NCI-H146 treated with DMSO at 0.1 percent for 48 hours (cell line): ENCODE data around the gene ZNF576.
"Not testable (repeated sequence)": the region's sequence is repeated elsewhere in the genome, so short reads cannot be mapped to it uniquely, and the experiment has no call there.

Experiments
- DNase-seq: peaks from one replicate; lab custom pipeline; 2025; ENCODE audit not compliant: unreplicated experiment; lab: John Stamatoyannopoulos, UW

ZNF576 gene

GRCh38 chr19:43598445-43599240 is 2.2 kb downstream of the ZNF576 start:
- no peak for DNase-seq

GRCh38 chr19:43599635-43600295 is 3.4 kb downstream of the ZNF576 start:
- DNase-seq: no peak

- DNase-seq: not testable (repeated sequence)
Observed at GRCh38 chr19:43600326-43600725, 3.9 kb downstream of the ZNF576 start.

- no peak for DNase-seq
Observed at GRCh38 chr19:43605875-43606568, 9.6 kb downstream of the ZNF576 start.

DNA sequence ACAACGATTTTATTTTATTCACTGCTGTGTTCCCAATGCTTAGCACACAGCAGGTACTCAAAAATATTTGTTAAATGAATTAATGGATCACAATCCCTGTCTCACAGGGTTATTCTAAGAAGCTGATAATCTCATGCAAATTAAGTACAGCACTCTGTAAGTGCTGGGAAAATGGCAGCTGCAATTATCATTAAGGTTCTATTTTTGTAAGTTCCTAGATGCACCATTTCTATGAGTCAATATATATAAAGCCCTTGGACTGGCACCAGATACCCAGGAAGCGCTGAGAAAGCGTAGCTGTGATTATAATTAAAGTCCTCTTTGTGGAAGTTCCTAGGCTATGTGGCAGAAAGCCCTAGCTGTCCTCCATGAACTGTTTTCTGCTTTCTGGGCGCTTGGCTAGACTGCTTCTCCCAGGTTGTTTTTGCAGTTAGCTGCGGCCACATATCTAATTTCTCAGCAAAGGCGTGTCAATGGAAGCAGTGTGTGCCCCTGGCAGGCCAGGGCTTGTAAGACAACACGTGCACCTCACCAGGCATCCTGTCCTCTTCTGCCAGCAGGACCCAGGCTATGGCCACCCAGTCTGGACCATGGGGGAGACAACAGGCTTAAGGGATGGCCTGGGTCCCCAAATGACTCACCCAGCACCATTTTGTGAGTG is 10.3 kb downstream of the ZNF576 start:
- no peak for DNase-seq

- no peak for DNase-seq
Observed at GRCh38 chr19:43607238-43608205, 11.1 kb downstream of the ZNF576 start.

GRCh38 chr19:43609872-43610271 is 13.5 kb downstream of the ZNF576 start:
- DNase-seq: no peak

DNA sequence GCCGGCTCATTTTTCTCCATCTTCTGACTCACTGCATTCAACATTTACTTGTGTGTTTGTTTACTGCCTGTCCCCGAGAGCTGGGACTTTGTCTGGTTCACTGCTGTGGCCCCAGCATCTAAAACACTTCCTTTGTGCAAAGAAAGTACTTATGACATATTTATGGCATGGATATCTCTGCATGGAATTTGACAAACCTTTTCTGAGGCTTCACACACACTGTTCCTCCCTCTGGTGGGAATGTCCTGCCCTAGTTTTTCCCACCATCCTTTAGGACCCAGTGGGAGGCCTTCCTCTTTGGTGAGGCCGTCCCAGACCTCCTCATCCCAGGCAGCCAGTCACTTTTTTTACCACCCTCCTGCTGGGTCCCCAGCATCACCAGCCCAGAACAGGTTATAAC is 14.1 kb downstream of the ZNF576 start:
- DNase-seq: no peak

- no peak for DNase-seq
Observed at GRCh38 chr19:43611788-43612187, 15.4 kb downstream of the ZNF576 start, which contains the start of gene SRRM5. Gene SRRM5, plus strand, starts transcription at chr19:43612088. Its CDS starts 34 bp downstream, at chr19:43612122.

GRCh38 chr19:43612374-43612773 is 16.0 kb downstream of the ZNF576 start:
- no peak for DNase-seq

- DNase-seq: no peak
Observed at GRCh38 chr19:43616306-43616705, 19.9 kb downstream of the ZNF576 start.

DNA sequence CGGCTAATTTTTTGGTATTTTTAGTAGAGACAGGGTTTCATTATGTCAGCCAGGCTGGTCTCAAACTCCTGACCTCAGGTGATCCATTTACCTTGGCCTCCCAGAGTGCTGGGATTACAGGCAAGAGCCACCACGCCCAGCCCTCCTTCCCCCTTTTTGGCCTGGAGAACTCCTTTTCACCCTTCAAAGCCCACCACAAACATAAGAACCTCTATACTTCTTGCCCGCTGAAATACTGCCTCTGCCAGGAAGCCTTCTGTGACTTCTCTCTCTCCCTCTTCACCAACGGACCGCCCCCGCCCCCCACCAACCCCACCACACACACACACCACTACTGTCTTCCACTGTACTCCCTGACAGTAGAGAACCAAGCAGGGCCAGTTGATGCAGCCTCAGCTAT is 20.6 kb downstream of the ZNF576 start:
- DNase-seq: no peak

GRCh38 chr19:43618921-43619261 is 22.5 kb downstream of the ZNF576 start:
- DNase-seq: peak; percentile 90

- peak; percentile 92 for DNase-seq
Observed at GRCh38 chr19:43619262-43620060, 23.1 kb downstream of the ZNF576 start, which contains the start of gene ZNF428. Gene ZNF428, minus strand, starts transcription at chr19:43619629. Its CDS starts 5,325 bp downstream, at chr19:43614304.

DNA sequence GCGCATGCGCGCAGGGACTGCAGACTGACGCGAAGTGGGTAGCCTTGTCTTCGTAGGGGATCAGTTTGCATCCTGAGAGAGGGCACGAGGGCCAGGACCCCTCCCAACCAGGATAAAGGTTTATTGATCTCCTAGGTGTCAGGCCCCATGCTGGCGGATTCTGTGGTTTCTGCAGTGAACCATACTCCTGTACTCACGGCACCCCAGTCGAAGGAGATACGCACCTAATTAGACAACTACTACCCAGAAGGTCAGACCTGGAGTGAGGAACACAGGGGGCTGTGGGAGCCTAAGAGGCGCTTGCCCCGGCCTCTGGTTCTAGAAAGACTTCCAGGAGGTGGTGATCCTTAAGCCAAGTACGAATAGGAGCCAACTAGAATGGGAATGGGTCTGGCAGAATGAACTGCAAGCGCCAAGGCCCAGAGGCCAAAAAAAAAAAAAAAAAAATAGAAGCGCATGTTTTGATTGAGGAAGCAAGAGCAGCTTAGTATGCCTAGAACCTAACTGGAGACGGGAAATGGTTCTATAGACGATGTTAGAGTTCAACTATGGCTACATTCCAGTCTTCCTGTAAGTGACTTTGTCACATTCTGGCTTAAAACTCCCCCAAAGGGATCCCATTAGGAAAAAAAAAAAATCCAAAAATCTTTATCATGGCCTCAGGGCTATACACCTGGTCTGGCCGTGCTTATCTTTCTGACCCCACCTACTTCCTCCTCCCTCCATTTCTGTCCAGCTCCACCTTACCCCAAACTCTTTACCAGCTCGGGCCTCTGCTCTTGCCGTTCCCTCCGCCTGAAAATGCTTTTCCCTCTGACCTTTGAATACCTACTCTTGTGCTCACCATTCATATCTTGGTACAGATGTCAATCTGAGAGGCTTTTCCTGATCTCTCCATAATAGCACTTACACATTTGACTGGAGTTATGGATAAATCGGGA is 23.9 kb downstream of the ZNF576 start:
- no peak for DNase-seq

DNA sequence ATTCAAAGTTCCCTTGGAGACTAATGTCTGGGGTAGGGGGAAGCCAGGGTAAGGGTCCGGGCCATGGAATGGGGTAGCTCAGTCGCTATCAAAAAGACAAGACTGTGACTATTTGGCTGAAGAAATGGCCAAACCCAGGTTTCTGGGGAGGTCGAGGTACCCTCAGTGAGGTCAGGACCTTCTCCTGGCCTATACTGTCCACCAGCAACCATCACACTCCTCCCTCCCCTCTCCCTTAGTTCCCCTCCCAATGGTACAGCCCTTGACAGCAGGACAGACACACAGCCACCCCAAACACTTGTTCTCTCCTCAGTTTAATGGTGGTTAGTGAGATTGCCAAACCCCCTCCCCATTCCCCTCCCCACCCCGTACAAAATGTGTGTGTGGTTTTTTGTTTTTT is 25.7 kb downstream of the ZNF576 start:
- DNase-seq: no peak

DNA sequence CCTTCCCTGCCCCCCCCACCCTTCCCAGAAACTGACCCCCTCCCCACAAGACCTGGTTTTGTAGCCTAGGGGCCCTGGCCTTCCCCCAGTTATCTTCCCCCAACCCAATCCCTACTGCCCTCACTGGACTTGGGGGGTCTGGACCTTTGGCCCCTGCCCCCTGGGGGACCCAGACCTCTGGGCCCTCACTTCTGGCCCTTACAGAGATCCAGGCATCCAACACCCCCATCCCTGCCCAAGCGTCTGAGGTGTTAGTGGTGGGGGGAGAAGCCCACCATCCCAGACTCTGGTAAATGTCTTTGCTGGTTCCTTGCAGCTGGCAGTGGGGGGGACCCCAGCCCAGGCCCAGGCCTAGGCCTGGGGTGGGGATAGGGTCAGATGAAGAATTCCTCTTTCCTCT is 26.6 kb downstream of the ZNF576 start:
- DNase-seq: no peak
